ENCODE data around the gene CYTH4. TPM values are rescaled to one million over a fixed set of nuclear protein-coding genes. Genes with fewer than 3 reads are reported as not detected.
A peak's percentile ranks its signal among the peaks of the same experiment; 100 is the strongest.

Gene CYTH4
- total RNA-seq, 1 experiment from 2014 or later, result not detected

DNA sequence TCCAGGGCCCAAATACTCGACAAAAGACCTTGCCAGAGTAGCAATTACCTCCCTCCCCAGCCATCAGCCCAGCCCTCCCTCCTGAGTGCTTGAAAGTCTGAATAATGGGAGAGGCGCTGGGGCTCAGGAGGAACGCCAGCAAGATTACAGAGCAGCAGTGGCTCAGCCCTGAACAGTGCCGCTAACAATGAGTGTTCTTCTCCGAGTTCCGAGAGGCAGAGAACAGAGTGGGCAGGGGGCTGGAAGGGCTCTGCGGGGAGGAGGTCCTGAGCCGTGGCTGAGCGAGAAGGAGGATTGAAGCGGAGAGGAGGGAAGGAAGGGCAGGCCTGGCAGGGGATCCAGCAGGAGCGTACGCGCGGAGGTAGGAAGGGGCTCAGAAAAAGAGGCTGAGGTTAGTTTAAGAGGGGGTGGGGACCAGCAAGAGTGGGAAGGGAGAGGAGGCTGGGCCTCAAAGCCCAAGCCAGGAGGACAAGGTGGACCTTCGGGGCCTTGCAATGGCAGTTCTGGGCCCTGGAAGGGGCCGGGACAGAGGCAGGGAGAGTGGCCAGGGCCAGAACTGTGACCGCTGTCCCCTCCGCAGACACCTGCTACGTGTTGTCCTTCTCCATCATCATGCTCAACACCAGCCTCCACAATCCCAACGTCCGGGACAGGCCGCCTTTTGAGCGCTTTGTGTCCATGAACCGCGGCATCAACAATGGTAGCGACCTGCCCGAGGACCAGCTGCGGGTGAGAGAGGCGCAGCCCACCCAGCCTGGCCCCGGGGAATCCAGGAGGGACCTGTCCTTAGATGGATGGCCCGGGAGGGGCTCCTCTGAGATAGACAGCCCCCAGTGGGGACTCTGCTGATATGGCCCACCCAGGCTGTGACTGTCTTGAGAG, 20.6 kb downstream of the CYTH4 start:
- DNase-seq (ENCODE audit: low spot score), result no peak
- in situ Hi-C loops (cut with HindIII; ENCODE audit: low sequenced_read_pairs), result no loop called here

DNA sequence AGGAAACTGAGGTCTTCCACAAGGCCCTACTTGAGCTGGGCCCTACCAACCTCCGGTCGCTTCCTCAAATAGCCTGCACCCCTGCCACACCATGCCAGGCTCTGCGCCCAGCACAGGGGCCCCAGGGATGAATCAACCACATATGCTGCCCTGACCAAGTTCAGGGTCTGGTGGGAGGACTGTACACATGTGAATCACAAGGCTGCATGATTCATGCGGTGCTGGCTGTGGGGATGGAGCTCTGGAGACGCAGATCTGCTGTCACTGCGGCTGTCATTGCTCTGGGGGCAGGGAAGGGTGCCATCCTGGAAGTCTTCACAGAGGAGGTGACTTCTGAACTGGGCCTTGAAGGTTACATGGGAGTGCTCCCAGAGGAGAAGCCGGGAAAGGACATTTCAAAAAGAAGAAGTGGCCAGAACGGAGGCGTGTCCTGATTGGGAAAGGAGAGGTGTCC, 21.5 kb downstream of the CYTH4 start:
- DNase-seq (ENCODE audit: low spot score), result no peak
- in situ Hi-C loops (cut with HindIII; ENCODE audit: low sequenced_read_pairs), result no loop called here

DNA sequence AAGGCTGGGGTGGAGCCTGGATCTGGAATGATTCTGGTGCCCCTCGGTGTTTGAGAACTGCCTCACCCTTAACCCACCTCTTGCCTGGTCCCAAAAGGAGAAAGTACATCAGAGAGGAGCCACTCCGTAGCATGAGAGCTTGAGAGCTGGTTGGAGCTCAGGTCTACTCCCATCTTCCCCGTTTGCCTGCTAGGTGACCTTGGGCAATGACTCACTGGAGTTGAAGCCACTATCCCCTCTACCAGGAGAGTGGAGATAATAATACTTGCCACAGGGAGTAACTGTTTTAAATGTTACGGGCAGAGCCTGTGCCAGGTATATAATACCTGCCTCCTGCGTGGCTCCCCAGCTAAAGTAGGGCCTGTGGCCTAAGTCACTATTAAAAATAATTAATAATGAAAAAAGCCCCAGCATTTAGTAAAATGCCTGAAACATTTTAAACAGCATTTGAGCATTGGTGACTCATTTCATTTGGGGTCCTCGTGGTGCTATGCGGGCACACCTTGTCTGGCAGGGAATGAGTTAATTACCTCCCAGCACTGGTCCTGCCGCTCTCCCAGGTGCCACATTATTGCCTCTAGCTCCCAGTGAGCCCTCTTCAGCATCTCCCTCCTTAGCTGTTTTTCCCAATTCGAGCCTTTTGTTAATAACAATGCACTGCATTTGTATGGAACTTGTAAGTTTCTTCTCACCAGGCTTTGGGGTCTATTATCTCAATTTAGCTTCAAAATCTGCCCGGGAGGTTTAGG, 22.5 kb downstream of the CYTH4 start:
- DNase-seq (ENCODE audit: low spot score), result no peak
- in situ Hi-C loops (cut with HindIII; ENCODE audit: low sequenced_read_pairs), result no loop called here

DNA sequence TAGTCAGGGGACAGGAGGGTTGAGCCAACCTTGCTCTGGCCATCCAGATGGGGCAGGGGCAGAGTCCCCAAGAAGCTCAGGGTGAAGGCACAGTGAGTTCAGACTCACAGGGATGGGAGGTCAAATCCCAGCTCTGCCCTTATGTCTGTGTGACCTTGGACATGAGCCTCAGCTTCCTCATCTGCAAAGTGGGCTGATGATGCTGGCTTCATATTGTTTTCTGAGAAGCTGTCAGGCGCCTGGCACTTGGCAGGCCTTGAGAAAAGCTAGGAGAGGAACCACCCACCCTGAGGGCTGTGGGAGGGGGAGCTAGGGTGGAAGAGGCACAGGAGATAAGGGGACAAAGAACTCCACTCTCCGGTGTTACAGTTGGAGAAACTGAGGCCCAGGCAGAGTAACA, 23.6 kb downstream of the CYTH4 start:
- in situ Hi-C loops (cut with HindIII; ENCODE audit: low sequenced_read_pairs), result no loop called here
- DNase-seq (ENCODE audit: low spot score), result no peak

DNA sequence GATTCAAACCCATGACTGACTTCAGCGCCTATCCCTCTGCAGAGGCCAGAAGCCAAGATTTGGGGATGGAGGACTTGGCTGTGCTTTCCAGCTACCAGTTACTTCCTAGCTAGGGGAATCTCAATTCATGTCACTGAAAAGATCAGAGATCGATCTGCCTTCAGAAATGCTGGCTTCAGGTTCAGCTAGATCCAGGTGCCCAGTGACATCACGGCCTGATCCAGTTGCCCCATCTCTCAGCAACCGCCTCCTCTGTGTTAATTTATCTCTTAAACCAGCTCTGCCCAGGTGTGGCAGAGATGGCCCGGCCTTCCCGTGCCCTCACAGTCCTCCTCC, 24.2 kb downstream of the CYTH4 start:
- in situ Hi-C loops (cut with HindIII; ENCODE audit: low sequenced_read_pairs), result no loop called here
- no peak for DNase-seq (ENCODE audit: low spot score)

DNA sequence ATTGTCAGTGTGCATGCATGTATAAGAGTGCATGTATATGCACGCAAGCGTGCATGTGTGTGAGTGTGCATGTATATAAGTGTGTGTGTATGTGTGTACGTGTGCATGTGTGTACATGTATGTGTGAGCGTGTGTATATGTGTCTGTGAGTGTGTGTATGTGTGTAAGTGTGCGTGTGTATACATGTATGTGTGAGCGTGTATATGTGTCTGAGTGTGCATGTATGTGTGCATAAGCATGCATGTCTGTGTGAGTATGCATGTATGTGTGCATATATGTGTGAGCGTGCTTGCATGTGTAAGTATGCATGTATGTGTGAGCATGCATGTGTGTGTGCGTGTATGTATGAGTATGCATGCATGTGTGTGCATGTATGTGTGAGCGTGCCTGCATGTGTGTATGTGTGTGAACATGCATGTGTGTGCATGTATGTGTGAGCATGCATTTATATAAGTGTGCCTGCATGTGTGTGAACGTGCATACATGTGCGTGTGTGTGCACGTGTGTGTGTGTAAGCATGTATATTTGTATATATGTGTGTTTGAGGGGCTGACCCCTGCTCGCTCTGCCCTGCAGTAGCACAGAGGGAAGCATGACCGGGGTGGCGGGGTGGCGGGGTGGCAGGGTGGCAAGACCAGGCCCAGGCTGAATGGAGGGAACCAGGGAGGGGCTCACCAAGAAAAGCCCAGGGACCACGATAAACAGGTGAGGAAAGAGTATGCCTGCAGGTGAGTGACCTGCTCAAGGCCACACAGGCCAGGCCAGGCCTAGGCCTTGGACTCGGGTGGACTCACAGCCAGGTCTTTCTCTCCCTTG, 26.3 kb downstream of the CYTH4 start:
- no peak for DNase-seq (ENCODE audit: low spot score)
- in situ Hi-C loops (cut with HindIII; ENCODE audit: low sequenced_read_pairs), result no loop called here

DNA sequence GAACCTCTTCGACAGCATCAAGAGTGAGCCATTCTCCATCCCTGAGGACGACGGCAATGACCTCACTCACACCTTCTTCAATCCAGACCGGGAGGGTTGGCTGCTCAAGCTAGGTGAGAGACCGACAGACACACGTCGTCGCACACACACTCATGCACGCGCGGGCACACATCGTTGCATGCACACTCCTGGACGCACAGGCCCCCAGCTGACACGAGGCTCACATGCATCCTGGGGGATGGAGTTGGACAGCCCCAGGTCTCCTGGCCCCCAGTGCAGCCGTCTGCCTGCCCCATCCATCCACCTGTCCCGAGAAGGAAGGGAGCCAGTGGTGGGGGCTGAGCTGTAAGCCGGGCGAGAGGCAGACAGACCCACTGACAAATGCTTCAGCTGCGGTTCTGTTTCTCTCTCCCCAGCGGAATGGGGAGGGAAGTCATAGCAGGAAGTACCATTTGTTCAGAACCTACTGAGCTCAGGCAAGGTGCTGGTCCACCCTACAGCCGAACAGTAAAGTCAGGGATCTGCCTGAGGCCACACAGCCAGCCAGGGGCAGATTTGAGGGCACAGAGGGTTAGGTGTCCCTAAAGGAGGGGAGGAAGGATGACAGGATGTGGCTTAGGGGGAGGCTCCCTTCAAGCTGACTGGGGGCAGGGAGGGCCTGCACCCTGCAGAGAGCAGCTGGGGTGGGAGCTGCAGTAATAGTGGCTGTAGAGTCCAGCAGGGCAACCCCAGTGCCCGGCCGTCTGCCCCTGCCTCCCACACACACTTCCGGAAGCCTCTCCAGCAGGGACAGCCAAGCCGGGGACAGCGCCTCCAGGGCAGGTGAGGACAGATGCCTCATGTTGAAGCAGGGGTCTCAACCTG, 27.1 kb downstream of the CYTH4 start:
- no peak for DNase-seq (ENCODE audit: low spot score)
- in situ Hi-C loops (cut with HindIII; ENCODE audit: low sequenced_read_pairs), result no loop called here

DNA sequence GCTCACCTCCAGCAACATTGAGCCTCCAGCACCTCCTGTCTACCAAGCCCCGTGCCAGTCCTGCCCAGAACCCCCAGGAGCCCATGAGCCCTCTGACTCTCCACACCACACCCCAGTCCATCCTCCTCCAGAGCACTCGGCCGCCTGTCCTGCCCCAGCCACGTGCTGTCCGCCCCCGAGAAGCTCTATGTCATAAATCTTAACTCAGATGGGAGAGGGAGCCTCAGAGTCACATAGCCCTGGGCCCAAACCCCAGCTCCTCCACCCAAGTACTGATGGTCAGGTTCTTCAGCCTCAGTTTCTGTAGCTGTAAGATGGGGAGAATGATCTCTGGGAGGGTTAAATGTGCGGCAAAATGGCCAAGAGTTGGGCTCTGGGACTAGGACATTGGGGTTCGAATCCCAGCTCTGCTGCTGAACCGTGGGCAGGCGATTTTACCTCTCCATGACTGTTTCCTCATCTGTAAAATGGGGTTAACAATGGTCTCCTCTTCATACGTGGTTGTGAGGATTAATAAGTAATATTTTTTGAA, 27.8 kb downstream of the CYTH4 start:
- DNase-seq (ENCODE audit: low spot score), result no peak
- in situ Hi-C loops (cut with HindIII; ENCODE audit: low sequenced_read_pairs), result no loop called here

DNA sequence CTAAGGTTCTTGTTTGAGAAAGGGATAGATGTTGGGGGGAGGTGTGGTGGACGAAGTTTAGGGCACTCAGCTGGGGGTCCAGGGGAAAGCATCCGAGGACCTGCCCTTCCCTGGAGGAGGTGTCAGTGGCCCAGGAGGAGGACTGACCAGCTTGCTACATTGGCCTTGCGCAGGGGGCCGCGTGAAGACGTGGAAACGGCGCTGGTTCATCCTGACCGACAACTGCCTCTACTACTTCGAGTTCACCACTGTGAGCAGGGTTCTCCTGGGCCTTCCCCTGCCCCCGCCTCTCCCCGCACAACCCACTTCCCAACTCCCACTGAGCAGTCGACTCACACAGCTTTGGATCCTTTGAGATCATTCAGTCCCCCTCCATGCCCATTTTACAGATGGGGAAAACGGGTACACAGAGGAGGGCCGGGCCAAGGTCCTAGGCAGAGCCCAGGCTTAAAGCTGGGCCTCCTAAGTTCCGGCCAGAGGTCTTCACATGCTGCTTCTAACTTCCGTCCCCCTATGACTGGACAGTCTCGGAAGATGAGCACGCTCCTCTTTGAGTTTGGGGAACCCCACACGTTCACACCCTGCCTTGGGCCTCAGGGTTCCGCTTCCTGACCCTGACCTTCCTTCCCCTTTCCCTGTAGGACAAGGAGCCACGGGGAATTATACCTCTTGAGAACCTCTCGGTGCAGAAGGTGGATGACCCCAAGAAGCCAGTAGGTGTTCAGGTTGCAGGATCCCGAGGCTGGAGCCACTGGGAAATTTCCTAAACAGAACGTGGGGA, 28.7 kb downstream of the CYTH4 start:
- in situ Hi-C loops (cut with HindIII; ENCODE audit: low sequenced_read_pairs), result no loop called here
- no peak for DNase-seq (ENCODE audit: low spot score)

DNA sequence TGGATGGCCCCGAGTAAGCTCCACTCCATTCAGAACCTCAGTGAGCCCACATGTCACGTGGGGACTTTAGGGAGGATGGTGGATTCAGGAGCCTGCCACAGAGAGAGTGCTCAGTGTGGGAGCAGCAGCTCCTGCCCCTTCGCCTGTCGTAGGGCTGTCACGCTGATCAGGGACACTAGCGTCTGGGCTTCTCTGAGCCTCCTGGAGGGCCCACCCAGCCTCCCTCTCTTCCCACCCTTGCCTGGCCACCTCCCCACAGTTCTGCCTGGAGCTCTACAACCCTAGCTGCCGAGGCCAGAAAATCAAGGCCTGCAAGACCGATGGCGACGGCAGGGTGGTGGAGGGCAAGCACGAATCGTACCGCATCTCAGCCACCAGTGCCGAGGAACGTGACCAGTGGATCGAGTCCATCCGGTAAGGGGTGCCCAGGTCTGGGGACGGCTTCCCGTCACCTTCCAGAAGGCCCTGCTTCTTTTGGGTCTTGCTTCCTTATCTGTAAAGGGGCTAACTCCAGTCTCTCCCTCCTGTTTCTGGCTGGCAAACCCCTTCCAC, 29.5 kb downstream of the CYTH4 start:
- DNase-seq (ENCODE audit: low spot score), result no peak
- in situ Hi-C loops (cut with HindIII; ENCODE audit: low sequenced_read_pairs), result no loop called here

DNA sequence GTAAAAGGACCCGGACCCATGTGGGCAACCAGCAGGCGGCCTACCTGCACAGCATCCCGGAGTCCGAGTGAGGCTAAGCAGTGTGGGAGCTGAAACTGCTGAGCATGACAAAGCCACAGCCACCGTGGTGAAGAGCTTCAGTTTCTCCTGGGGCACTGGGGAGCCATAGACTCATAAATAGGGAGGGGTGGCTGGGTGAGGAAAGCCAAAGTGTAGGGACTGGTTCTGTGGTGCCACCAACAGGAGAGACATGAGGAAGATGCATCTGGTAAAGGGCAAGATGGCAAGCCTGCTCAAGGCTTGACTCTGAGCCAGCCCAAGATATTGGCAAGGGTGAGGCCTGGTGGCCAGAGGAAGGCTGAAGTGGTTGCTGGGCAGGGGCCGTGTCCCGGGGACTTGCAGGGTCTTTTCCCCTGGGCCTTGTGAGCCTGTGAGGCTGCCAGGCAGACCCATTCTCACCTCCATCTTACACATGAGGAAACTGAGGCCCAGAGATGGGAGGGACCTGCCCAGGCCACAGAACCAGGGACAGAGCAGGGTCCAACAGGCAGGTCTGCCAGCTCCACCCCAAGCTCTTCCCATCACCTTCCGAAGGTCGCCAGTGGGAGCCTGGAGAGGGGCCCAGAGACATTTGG, 30.4 kb downstream of the CYTH4 start:
- in situ Hi-C loops (cut with HindIII; ENCODE audit: low sequenced_read_pairs), result no loop called here
- no peak for DNase-seq (ENCODE audit: low spot score)

DNA sequence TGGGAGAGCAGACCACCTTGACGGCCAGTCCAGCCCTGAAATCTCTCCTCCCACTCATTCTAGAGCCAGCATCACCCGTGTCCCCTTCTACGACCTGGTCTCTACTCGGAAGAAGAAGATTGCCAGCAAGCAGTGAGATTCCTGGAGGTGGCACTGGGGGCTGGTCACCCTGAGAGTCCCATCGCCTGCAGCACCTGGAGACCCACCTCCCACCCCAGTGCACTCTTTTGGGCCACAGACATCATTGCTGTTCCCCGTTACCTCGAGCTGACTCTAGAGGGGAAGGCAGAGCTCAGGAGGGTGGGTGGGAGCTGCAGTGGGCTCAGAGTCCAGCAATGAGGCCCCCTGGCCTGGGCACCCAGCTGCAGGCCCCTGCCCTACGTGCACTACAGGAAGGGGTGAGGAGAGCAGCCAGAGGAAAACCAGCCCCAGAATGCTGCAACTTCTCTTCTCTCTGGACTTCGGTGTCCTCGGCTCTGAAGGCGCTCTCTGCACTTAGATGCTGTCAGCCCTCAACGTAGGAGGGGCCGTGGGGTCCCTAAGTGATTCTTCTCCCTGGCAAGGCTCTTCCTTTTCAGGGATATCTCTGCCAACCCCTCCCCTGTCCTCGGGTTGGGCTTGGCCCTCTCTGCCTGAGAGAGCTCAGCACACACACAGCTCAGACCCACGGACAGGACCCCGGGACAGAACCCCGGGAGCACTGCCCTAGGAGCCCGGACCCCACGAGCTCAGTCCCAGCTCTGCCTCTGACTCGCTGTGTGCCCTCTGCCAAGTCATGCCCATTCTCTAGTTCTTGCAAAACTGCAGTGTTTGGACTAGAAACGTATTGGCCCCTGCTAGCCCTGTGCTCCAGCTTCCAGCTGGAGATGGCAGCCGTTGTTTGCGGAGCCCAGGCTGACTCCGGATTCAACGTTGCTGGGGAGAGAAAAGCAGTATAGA, 31.3 kb downstream of the CYTH4 start:
- no peak for DNase-seq (ENCODE audit: low spot score)

DNA sequence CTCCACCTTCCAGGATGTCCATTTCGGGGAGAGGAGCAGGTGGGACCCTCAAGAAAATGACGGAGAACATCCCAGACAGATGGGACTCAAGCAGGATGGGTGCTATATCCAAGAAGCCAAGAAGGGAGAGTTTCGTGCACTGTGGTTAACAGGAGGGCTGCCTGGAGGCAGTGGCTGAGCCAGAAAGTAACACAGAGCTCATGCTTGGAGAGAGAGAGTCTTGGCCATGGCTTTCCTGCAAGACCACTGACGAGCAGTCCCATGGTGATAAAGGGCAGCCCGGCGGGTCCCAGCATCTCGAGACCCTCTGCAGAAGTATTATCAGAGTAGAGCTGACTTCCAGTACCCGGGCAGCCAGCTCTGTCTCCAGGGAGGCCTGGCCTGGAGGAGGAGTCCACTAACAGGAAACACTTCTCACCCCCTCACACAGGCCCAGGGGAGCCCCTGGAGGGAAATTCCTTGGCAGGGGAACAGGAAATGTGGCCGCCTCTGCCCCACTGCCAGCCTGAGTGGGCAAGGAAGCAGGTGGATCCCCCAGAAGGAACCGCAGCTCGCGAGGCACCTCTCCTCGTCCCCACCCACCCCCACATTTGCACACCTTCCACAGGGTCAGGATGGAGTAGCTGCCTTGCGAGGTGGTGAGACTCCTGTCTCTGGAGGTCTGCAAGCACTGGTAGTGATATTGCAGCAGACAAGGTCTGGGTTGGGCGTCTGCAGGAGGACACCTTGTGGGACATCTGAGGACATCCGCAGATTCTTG, 32.2 kb downstream of the CYTH4 start:
- in situ Hi-C loops (cut with HindIII; ENCODE audit: low sequenced_read_pairs), result no loop called here
- DNase-seq (ENCODE audit: low spot score), result no peak

More for the DNA sequence above, 31.3 kb downstream of the CYTH4 start:
- in situ Hi-C loops (cut with HindIII; ENCODE audit: low sequenced_read_pairs), result no loop called here

DNA sequence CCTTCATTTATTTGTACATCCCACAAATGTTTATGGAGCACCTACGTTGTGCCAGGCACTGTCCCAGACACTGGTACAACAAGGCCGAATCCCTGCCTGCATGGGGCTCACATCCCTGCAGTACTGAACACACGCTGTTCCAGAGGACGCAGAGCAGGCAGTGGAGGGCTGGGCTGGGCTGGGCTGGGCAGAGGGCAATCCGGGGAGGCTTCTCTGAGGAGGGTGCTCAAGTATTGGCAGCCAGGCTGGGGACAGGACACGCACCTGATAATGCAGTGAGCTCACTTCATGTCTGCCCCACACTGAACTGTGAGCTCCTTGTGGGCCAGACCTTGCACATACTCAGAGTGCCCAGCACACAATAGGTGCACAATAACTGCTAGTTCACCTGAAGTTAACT, 34.1 kb downstream of the CYTH4 start:
- DNase-seq (ENCODE audit: low spot score), result no peak
- in situ Hi-C loops (cut with HindIII; ENCODE audit: low sequenced_read_pairs), result no loop called here

DNA sequence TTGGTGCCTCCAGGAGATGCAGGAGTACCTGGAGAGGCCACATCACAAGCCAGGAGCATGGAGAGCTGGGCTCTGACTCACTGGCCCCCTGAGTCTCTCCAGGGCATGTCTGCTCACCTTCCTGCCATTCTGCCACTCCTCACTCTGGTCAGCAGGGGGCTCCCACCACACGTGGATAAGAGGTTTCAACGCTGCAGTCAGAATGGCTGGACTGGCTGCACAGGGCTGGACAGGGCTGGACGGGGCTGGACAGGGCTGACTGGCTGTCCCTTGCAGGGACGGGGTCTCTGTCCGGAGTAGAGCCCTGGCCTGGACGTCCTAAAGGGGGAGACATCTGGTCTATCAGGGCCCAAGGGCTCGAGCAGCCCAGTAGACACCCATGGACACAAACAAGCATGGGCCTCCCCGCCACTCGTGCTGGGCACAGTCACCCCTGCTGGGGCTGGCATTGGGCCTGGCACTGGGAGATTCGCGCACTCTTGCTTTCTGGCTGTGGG, 34.6 kb downstream of the CYTH4 start:
- peak; percentile 79 for DNase-seq (ENCODE audit: low spot score)
- in situ Hi-C loops (cut with HindIII; ENCODE audit: low sequenced_read_pairs), result no loop called here
